G401.6 (cell line): ENCODE measurements around the gene EXOC3L2.

ENCODE experiments used
- FAIRE-seq: peaks from 2 replicates; lab custom pipeline; 2012; peaks lifted over from hg19 to GRCh38; lab: Jason Lieb, UNC

Gene EXOC3L2

GRCh38 chr19:45255611-45256157, 10.5 kb upstream of the EXOC3L2 start:
- FAIRE-seq = no peak

- FAIRE-seq = no peak
Measured at GRCh38 chr19:45254044-45254531, 8.9 kb upstream of the EXOC3L2 start.

- no peak for FAIRE-seq
Measured at GRCh38 chr19:45253396-45254027, 8.3 kb upstream of the EXOC3L2 start.

GRCh38 chr19:45251452-45252354, 6.5 kb upstream of the EXOC3L2 start:
- FAIRE-seq = no peak

GRCh38 chr19:45250832-45251451, 5.7 kb upstream of the EXOC3L2 start, which contains the start of gene MARK4:
TSS of gene MARK4 (plus strand) at chr19:45251271. CDS start at chr19:45251589, 318 bp downstream.
- FAIRE-seq = no peak

- FAIRE-seq = no peak
Measured at GRCh38 chr19:45250216-45250831, 5.1 kb upstream of the EXOC3L2 start.

GRCh38 chr19:45249261-45250033, 4.2 kb upstream of the EXOC3L2 start:
- FAIRE-seq = no peak

- FAIRE-seq = no peak
Measured at GRCh38 chr19:45247136-45247535, 1.9 kb upstream of the EXOC3L2 start.

GRCh38 chr19:45245826-45246225, 619 bp upstream of the EXOC3L2 start:
- FAIRE-seq = no peak

GRCh38 chr19:45244133-45244794, 943 bp downstream of the EXOC3L2 start:
- no peak for FAIRE-seq

GRCh38 chr19:45243144-45243732, 2.0 kb downstream of the EXOC3L2 start:
- no peak for FAIRE-seq

GRCh38 chr19:45238556-45238955, 6.7 kb downstream of the EXOC3L2 start:
- no peak for FAIRE-seq

- no peak for FAIRE-seq
Measured at GRCh38 chr19:45235485-45235884, 9.7 kb downstream of the EXOC3L2 start.

GRCh38 chr19:45234089-45234869, 10.9 kb downstream of the EXOC3L2 start:
- no peak for FAIRE-seq

- no peak for FAIRE-seq
Measured at GRCh38 chr19:45231891-45232290, 13.3 kb downstream of the EXOC3L2 start.

GRCh38 chr19:45229056-45229455, 16.2 kb downstream of the EXOC3L2 start:
- peak; percentile 97 for FAIRE-seq

GRCh38 chr19:45224645-45225044, 20.6 kb downstream of the EXOC3L2 start:
- no peak for FAIRE-seq

GRCh38 chr19:45223879-45224278, 21.3 kb downstream of the EXOC3L2 start:
- FAIRE-seq = no peak

- FAIRE-seq = no peak
Measured at GRCh38 chr19:45222724-45223123, 22.5 kb downstream of the EXOC3L2 start.
